H9 (cell line): ENCODE data around the gene TMEM183A. TPM values are rescaled to one million over a fixed set of nuclear protein-coding genes. Genes with fewer than 3 reads are reported as not detected.

Experiments used
- DNase-seq: peaks from one replicate; pipeline ENCODE4 v3.0.0-alpha.2; 2017
- H2AFZ ChIP-seq: one replicate; pipeline ENCODE4 v1.6.1; 2013; ENCODE audit warnings: mild to moderate bottlenecking, low read length, control low read depth, moderate library complexity
- H2AK5ac ChIP-seq: 2 replicates; pipeline ENCODE4 v1.6.1; 2013; ENCODE audit warnings: low read length, control low read depth, mixed read lengths; ENCODE audit not compliant: insufficient read length
- H2BK120ac ChIP-seq: one replicate; pipeline ENCODE4 v1.6.1; 2013; ENCODE audit warnings: low read depth, mild to moderate bottlenecking, low read length, control low read depth, inconsistent platforms; ENCODE audit not compliant: poor library complexity, severe bottlenecking
- H2BK12ac ChIP-seq: 2 replicates; pipeline ENCODE4 v1.6.1; 2013; ENCODE audit warnings: low read length, control low read depth, mixed read lengths, low read depth; ENCODE audit not compliant: insufficient read length
- H2BK15ac ChIP-seq: 2 replicates; pipeline ENCODE4 v1.6.1; 2013; ENCODE audit warnings: low read depth, low read length, control low read depth
- H2BK20ac ChIP-seq: one replicate; pipeline ENCODE4 v1.6.1; 2013; ENCODE audit warnings: low read depth, mild to moderate bottlenecking, low read length, control low read depth, inconsistent platforms; ENCODE audit not compliant: poor library complexity, severe bottlenecking
- H2BK5ac ChIP-seq: 2 replicates; pipeline ENCODE4 v1.6.1; 2013; ENCODE audit warnings: low read length, control low read depth, mixed read lengths; ENCODE audit not compliant: insufficient read length
- H3K14ac ChIP-seq: 2 replicates; pipeline ENCODE4 v1.6.1; 2013; ENCODE audit warnings: low read length, control low read depth; ENCODE audit not compliant: insufficient read depth
- H3K18ac ChIP-seq: 2 replicates; pipeline ENCODE4 v1.6.1; 2013; ENCODE audit warnings: low read depth, mild to moderate bottlenecking, mixed read lengths, low read length, control low read depth; ENCODE audit not compliant: insufficient read length
- H3K23ac ChIP-seq: 2 replicates; pipeline ENCODE4 v1.6.1; 2013; ENCODE audit warnings: low read length, control low read depth, mixed read lengths, low read depth; ENCODE audit not compliant: insufficient read length
- H3K23me2 ChIP-seq: 2 replicates; pipeline ENCODE4 v1.6.1; 2013; ENCODE audit warnings: low read depth, mild to moderate bottlenecking, mixed read lengths, low read length, control low read depth; ENCODE audit not compliant: insufficient read length, poor library complexity, severe bottlenecking
- H3K27ac ChIP-seq: 2 replicates; pipeline ENCODE4 v1.5.1; 2013; ENCODE audit warnings: low read length, control low read depth, mixed read lengths, low read depth; ENCODE audit not compliant: insufficient read length
- H3K27me3 ChIP-seq: 2 replicates; pipeline ENCODE4 v1.6.1; 2013; ENCODE audit warnings: low read length, control low read depth, inconsistent platforms; ENCODE audit not compliant: insufficient read depth
- H3K4ac ChIP-seq: 2 replicates; pipeline ENCODE4 v1.6.1; 2013; ENCODE audit warnings: low read depth, mild to moderate bottlenecking, control low read depth, inconsistent platforms, low read length, moderate library complexity
- H3K4me1 ChIP-seq: 2 replicates; pipeline ENCODE4 v1.6.1; 2013; ENCODE audit warnings: low read length, control low read depth, inconsistent platforms; ENCODE audit not compliant: insufficient read depth
- H3K4me2 ChIP-seq: 2 replicates; pipeline ENCODE4 v1.6.1; 2013; ENCODE audit warnings: low read length, control low read depth, mixed read lengths; ENCODE audit not compliant: insufficient read length, insufficient read depth
- H3K56ac ChIP-seq: 2 replicates; pipeline ENCODE4 v1.6.1; 2013; ENCODE audit warnings: low read depth, mild to moderate bottlenecking, mixed read lengths, low read length, control low read depth; ENCODE audit not compliant: insufficient read length
- H3K79me1 ChIP-seq: 2 replicates; pipeline ENCODE4 v1.6.1; 2013; ENCODE audit warnings: low read depth, mild to moderate bottlenecking, moderate library complexity, low read length, control low read depth, inconsistent platforms; ENCODE audit not compliant: insufficient read depth, poor library complexity, severe bottlenecking
- H3K79me2 ChIP-seq: 2 replicates; pipeline ENCODE4 v1.6.1; 2013; ENCODE audit warnings: low read length, control low read depth, inconsistent platforms; ENCODE audit not compliant: insufficient read depth
- H3K9ac ChIP-seq: 2 replicates; pipeline ENCODE4 v1.6.1; 2013; ENCODE audit warnings: low read length, control low read depth, mixed read lengths; ENCODE audit not compliant: insufficient read length; ENCODE audit errors: extremely low read depth
- H3K9me3 ChIP-seq: one replicate; pipeline ENCODE4 v1.6.1; 2013; ENCODE audit warnings: low read depth, low read length, inconsistent platforms; ENCODE audit not compliant: control insufficient read depth
- H3T11ph ChIP-seq: one replicate; pipeline ENCODE4 v1.6.1; 2013; ENCODE audit warnings: mild to moderate bottlenecking, low read length, control low read depth, inconsistent platforms
- H4K20me1 ChIP-seq: one replicate; pipeline ENCODE4 v1.6.1; 2013; ENCODE audit not compliant: control insufficient read depth, insufficient read length, insufficient read depth
- H4K5ac ChIP-seq: 2 replicates; pipeline ENCODE4 v1.6.1; 2013; ENCODE audit warnings: low read depth, mild to moderate bottlenecking, mixed read lengths, low read length, control low read depth; ENCODE audit not compliant: insufficient read length
- H4K8ac ChIP-seq: replicated peaks from 2 replicates; pipeline ENCODE4 v1.6.1; 2013; ENCODE audit warnings: low read length, control low read depth, mixed read lengths, low read depth; ENCODE audit not compliant: insufficient read length
- H4K91ac ChIP-seq: 2 replicates; pipeline ENCODE4 v1.6.1; 2013; ENCODE audit warnings: low read depth, mild to moderate bottlenecking, moderate library complexity, mixed read lengths, low read length, control low read depth; ENCODE audit not compliant: insufficient read length
- H3K27ac Mint-ChIP-seq, 3 experiments: 2 replicates in 2 of 3; 3 replicates in 1 of 3; pipeline ENCODE4 v1.8.0; 2020 to 2021; ENCODE audit warnings: mixed read lengths in 3 of 3, mild to moderate bottlenecking in 1 of 3, moderate library complexity in 1 of 3
- H3K27me3 Mint-ChIP-seq: 2 replicates; pipeline ENCODE4 v1.8.0; 2021; ENCODE audit warnings: low read depth, mild to moderate bottlenecking, moderate library complexity, mixed read lengths
- H3K36me3 Mint-ChIP-seq, 3 experiments: 2 replicates in 2 of 3; 3 replicates in 1 of 3; pipeline ENCODE4 v1.8.0; 2020 to 2021; ENCODE audit warnings: low read depth in 3 of 3, mixed read lengths in 3 of 3; ENCODE audit not compliant: insufficient read depth in 1 of 3
- H3K4me1 Mint-ChIP-seq, 2 experiments: 2 replicates each; pipeline ENCODE4 v1.8.0; 2020; ENCODE audit warnings: mixed read lengths in 2 of 2
- H3K4me3 Mint-ChIP-seq, 2 experiments: 2 replicates in 1 of 2; 3 replicates in 1 of 2; pipeline ENCODE4 v1.8.0; 2020 to 2021; ENCODE audit warnings: mild to moderate bottlenecking in 2 of 2, mixed read lengths in 2 of 2, moderate library complexity in 1 of 2
- H3K9me3 Mint-ChIP-seq, 2 experiments: 2 replicates in 1 of 2; 3 replicates in 1 of 2; pipeline ENCODE4 v1.8.0; 2020; ENCODE audit warnings: mild to moderate bottlenecking in 2 of 2, mixed read lengths in 2 of 2, moderate library complexity in 1 of 2
- WGBS: extraction: QIAGEN DNeasy Blood & Tissue Kit; methylation state at CpG from one replicate; pipeline ENCODE4 v1.1.7; 2013; ENCODE audit warnings: missing lambda C conversion rate, low lambda C conversion rate, mixed read lengths; ENCODE audit not compliant: insufficient read length; ENCODE audit errors: extremely low coverage; 5-methylcytosine and 5-hydroxymethylcytosine counted together
- total RNA-seq: library from RNA; stranded (reverse); gene quantifications from 2 replicates; pipeline ENCODE4 v1.2.1, GENCODE V29; 2021
- TF ChIP-seq, protein P1 (sequence below): fragments of 200-600 bp; sonication (generic); conservative IDR thresholded peaks from 3 replicates; pipeline ENCODE4 v1.8.0; 2021; ENCODE audit warnings: antibody characterized with exemption, mild to moderate bottlenecking

TMEM183A gene
- total RNA-seq, 1 experiment from 2014 or later = 93.4 TPM

DNA sequence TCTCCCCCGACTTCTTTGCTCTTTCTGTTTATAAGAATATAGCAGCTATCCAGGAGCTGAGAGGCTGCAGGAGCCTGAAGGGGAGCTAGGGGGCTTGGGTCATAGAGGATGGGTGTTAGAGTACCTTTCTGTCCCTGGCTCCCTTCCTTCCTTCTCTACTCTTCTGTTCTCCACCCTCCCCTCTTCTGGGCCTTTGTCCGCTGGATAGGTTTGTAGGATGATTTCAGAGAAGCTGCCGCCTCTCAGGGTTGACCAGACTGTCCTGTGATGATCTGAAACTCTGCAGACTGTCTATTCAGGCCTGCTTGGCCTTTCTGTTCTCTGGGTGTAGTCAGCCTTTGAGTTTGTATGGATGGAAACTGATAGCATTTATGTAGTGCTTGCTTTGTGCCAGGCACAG is 45.4 kb downstream of the TMEM183A start:
- Mint-ChIP-seq H3K4me3 (no peak overlapping the region), H3K36me3 (peaks cover 0 to 28% (median 4%) of the 10 kb centered on the region in 3 experiments; a peak in 3 of 7 replicates), H3K9me3 (no peaks in the 10 kb centered on the region), H3K27me3 (no peaks in the 10 kb centered on the region; the same call in 1 of the 2 replicates), H3K27ac (no peak overlapping the region), H3K4me1 (peaks cover 41 to 68% of the 10 kb centered on the region in 2 experiments)
- H3K56ac ChIP-seq = no peak overlapping the region
- no peak overlapping the region for H3K4ac ChIP-seq
- H2BK12ac ChIP-seq = no peak overlapping the region
- H3K27me3 ChIP-seq = no peaks in the 10 kb centered on the region
- H4K5ac ChIP-seq = no peak overlapping the region
- H3K23ac ChIP-seq = no peak overlapping the region
- no peak overlapping the region for H4K91ac ChIP-seq
- no peak overlapping the region for H3T11ph ChIP-seq
- peaks cover 4% of the 10 kb centered on the region; the same call in 1 of the 2 replicates for H3K4me1 ChIP-seq
- no peak overlapping the region for H2BK5ac ChIP-seq
- no peak overlapping the region for H3K18ac ChIP-seq
- H3K4me2 ChIP-seq = no peak overlapping the region
- no peaks in the 10 kb centered on the region for H3K23me2 ChIP-seq
- H3K27ac ChIP-seq = no peak overlapping the region
- no peak overlapping the region for H3K14ac ChIP-seq
- H4K20me1 ChIP-seq = no peaks in the 10 kb centered on the region
- no peak overlapping the region for H2BK15ac ChIP-seq
- H2AFZ ChIP-seq = no peak overlapping the region
- no peaks in the 10 kb centered on the region for H3K9me3 ChIP-seq
- H3K79me2 ChIP-seq = no peaks in the 10 kb centered on the region
- H2AK5ac ChIP-seq = no peak overlapping the region
- TF ChIP-seq, protein P1, sequence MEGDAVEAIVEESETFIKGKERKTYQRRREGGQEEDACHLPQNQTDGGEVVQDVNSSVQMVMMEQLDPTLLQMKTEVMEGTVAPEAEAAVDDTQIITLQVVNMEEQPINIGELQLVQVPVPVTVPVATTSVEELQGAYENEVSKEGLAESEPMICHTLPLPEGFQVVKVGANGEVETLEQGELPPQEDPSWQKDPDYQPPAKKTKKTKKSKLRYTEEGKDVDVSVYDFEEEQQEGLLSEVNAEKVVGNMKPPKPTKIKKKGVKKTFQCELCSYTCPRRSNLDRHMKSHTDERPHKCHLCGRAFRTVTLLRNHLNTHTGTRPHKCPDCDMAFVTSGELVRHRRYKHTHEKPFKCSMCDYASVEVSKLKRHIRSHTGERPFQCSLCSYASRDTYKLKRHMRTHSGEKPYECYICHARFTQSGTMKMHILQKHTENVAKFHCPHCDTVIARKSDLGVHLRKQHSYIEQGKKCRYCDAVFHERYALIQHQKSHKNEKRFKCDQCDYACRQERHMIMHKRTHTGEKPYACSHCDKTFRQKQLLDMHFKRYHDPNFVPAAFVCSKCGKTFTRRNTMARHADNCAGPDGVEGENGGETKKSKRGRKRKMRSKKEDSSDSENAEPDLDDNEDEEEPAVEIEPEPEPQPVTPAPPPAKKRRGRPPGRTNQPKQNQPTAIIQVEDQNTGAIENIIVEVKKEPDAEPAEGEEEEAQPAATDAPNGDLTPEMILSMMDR = no peak
- H2BK120ac ChIP-seq = no peak overlapping the region
- no CpG with 5 or more reads among the region's 3 CpGs for WGBS
- no peaks in the 10 kb centered on the region for H3K79me1 ChIP-seq
- H3K9ac ChIP-seq = no peak overlapping the region
- no peak overlapping the region for H2BK20ac ChIP-seq
- H4K8ac ChIP-seq = no peak overlapping the region
- no peak for DNase-seq
